Heart left ventricle (tissue), 13 donors: Measurements from ENCODE around the gene FAN1.

Experiments
- CTCF ChIP-seq, 12 donors: fragments of 200-600 bp; sonication (generic) in 4 of 12; IDR thresholded peaks; one replicate each; pipeline versions ENCODE4 v1.5.0 to v1.8.0; 2018 to 2022; ENCODE audit warnings: antibody characterized with exemption in 12 of 12, mild to moderate bottlenecking in 5 of 12
- POLR2A ChIP-seq, 2 donors: fragments of 450-650 bp; IDR thresholded peaks; one replicate each; pipeline ENCODE4 v1.6.1; 2017; ENCODE audit warnings: antibody characterized with exemption in 2 of 2, mild to moderate bottlenecking in 2 of 2, moderate library complexity in 2 of 2
- donor health status: ischemic (EF 13 %, LVEDD 7.1; RV severe dilation, severe dysfunction).
- donor health status: DM: no; HTN: yes; CAD: no.
- donor health status: DM: no; HTN: no; CAD: no.
- donor health status: ischemic (EF 25% LVEDD 6.9; RV normal size, moderate dysfunction).
- donor health status: ischemic (EF 25% LVEDD 5.7; RV mildly dilated, moderate dysfunction).
- donor health status: ischemic (EF 35%, LVEDD 5.7; RV mildly dilated, moderate dysfunction).
- donor health status: nonischemic (EF 11% LVEDD 7.7; RV severe dilation, severe dysfunction).
- donor health status: DM: yes; HTN: yes; CAD: no.
- donor health status: PGD.
- donor health status: ischemic (EF 29% LVEDD 5.4; RV normal size, mild dysfunction).
- donor health status: nonischemic (EF 23%, LVEDD 6.1; RV moderate dilation, normal function).

GRCh38 chr15:30984118-30984517, 80.4 kb downstream of the FAN1 start:
- TF ChIP-seq CTCF (IDR thresholded peaks at IDR 0.05) (no peak), POLR2A (IDR thresholded peaks at IDR 0.05) (no peak)
